Osteoblast (primary cell): Measurements from ENCODE around the gene SLC30A1. TPM values are rescaled to one million over a fixed set of nuclear protein-coding genes. Genes with fewer than 3 reads are reported as not detected.

ENCODE experiments used
- DNase-seq: peaks from one replicate; pipeline ENCODE4 v3.0.0; 2011; ENCODE audit warnings: low spot score, mixed read lengths; ENCODE audit not compliant: insufficient read length; ENCODE audit errors: missing footprints
- H2AFZ ChIP-seq: 2 replicates; pipeline ENCODE4 v1.6.0; 2011; ENCODE audit warnings: mild to moderate bottlenecking, low read length
- H3K27ac ChIP-seq: 2 replicates; pipeline ENCODE4 v1.5.1; 2011; ENCODE audit warnings: mild to moderate bottlenecking, low read depth, low read length, moderate library complexity
- H3K27me3 ChIP-seq: 2 replicates; pipeline ENCODE4 v1.6.0; 2012; ENCODE audit warnings: mild to moderate bottlenecking, control low read depth, inconsistent platforms, low read length, moderate library complexity; ENCODE audit not compliant: insufficient read depth
- H3K36me3 ChIP-seq: 2 replicates; pipeline ENCODE4 v1.5.1; 2011; ENCODE audit warnings: mild to moderate bottlenecking, low read length, control low read depth, moderate library complexity; ENCODE audit not compliant: insufficient read depth
- H3K4me1 ChIP-seq: 2 replicates; pipeline ENCODE4 v1.5.1; 2011; ENCODE audit warnings: mild to moderate bottlenecking, low read length, control low read depth, moderate library complexity; ENCODE audit not compliant: insufficient read depth
- H3K4me2 ChIP-seq: 2 replicates; pipeline ENCODE4 v1.6.0; 2011; ENCODE audit warnings: mild to moderate bottlenecking, low read length; ENCODE audit not compliant: insufficient read depth
- H3K4me3 ChIP-seq: fragments of 200-600 bp; sonication (generic); 3 replicates; pipeline ENCODE4 v1.5.1; 2012; ENCODE audit warnings: mild to moderate bottlenecking, low read length, inconsistent platforms; ENCODE audit not compliant: insufficient read depth
- H3K79me2 ChIP-seq: 2 replicates; pipeline ENCODE4 v1.6.0; 2012; ENCODE audit warnings: mild to moderate bottlenecking, low read length, control low read depth, inconsistent platforms; ENCODE audit not compliant: insufficient read depth
- H3K9me3 ChIP-seq: 2 replicates; pipeline ENCODE4 v1.5.1; 2011; ENCODE audit warnings: low read depth, low read length, control low read depth
- H4K20me1 ChIP-seq: 2 replicates; pipeline ENCODE4 v1.6.0; 2012; ENCODE audit warnings: mild to moderate bottlenecking, low read length, control low read depth; ENCODE audit not compliant: insufficient read depth
- CTCF ChIP-seq: IDR thresholded peaks from 2 replicates; pipeline ENCODE4 v1.5.1; 2011; ENCODE audit warnings: mild to moderate bottlenecking, low read depth, low read length, moderate library complexity; ENCODE audit errors: extremely low read depth
- total RNA-seq: library from RNA; depleted of rRNA; stranded (reverse); fragments of >200 nt; gene quantifications from 2 replicates; pipeline ENCODE4 v1.2.3, GENCODE V29; 2012

The SLC30A1 gene
- total RNA-seq, 1 donor, result 49.9 TPM

DNA sequence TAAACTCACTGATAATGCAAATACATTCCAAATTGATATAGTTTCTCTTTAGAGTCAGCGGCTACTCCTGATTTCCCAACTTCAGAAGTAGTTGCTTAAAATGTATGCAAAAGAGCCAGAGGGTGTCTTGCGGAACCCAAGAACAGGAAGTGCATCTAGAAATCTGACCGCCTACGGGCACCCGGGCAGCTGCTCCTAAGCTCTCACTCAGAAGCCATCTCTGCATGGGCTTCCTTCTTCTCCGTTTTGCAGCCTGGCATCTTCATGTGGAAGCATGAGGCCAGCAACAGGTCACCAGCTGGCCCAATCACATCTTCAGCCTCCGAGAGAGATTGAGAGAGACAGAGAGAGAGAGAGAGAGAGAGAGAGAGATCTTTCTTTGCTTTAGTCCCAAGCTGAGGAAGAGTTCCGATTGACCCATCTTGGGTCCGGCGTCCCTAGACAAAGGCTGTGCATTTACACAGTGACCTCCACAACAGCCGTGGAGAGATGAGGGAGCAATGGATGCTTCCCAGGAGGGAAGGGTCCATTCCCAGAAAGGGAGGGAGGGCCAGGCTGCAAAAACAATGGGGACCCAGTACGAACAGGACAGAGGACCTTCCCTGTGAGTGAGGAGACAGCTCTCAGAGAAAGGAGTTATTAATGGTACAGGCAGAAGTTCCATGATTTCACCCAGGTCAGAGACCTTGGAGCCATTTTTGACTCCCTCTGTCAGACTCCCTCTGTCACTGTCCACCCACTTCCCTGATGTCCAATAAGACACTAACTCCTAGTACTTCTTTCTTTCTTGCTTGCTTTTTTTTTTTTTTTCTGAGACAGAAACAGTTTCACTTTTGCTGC, 28.2 kb upstream of the SLC30A1 start:
- H3K27ac ChIP-seq, result no peak overlapping the region
- H3K36me3 ChIP-seq, result no peaks in the 10 kb centered on the region
- H4K20me1 ChIP-seq, result no peaks in the 10 kb centered on the region
- no peak for TF ChIP-seq CTCF
- H3K4me2 ChIP-seq, result no peak overlapping the region
- peaks cover 17% of the 10 kb centered on the region for H3K4me1 ChIP-seq
- no peak overlapping the region for H3K4me3 ChIP-seq
- no peaks in the 10 kb centered on the region for H3K79me2 ChIP-seq
- no peaks in the 10 kb centered on the region for H3K27me3 ChIP-seq
- H3K9me3 ChIP-seq, result no peaks in the 10 kb centered on the region
- DNase-seq, result no peak
- H2AFZ ChIP-seq, result peak overlapping the region; percentile 5

- Histone ChIP-seq H3K4me3 (no peak overlapping the region), H3K79me2 (no peaks in the 10 kb centered on the region), H3K27me3 (no peaks in the 10 kb centered on the region), H3K4me2 (no peak overlapping the region), H3K9me3 (no peaks in the 10 kb centered on the region), H3K4me1 (peaks cover 17% of the 10 kb centered on the region), H4K20me1 (no peaks in the 10 kb centered on the region), H3K27ac (no peak overlapping the region), H2AFZ (no peak overlapping the region), H3K36me3 (no peaks in the 10 kb centered on the region)
- no peak for TF ChIP-seq CTCF
- DNase-seq, result no peak
These were observed 27.5 kb upstream of the SLC30A1 start for GRCh38 chr1:211606332-211606913.

DNA sequence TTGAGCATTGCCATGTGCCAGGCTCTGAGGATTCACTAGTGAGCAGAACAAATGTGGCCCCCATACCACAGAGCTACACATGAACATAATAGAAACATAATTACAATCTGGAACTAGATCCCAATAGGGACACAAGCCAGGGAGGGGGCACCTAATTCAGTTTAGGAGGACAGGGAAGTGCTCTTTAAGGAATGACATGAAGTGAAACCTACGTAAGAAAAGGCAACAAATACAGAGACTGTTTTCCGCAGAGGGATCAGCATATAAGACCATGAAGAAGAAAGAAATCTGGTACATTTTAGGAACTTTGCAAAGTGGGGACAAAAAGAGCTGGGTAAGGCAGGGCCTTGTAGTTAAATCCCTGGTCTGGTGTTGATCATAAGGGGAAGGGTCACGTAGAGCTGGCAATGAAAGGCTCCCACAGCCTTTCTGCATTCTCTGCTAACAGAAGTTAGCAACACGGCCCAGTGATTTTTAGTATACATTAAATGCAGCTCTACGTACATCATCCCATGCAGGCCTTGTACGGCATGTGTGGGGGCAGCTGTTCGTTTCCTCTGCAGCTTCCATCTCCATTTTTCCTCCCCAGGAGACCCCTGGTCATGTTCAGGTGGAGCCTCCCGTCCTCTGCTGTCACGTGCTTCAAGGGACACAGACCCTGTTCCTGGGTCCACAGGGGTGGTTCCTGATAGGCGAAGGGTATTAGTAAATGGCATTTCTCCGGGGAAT, 26.8 kb upstream of the SLC30A1 start:
- peaks cover 15% of the 10 kb centered on the region for H3K4me1 ChIP-seq
- H3K36me3 ChIP-seq, result no peaks in the 10 kb centered on the region
- H2AFZ ChIP-seq, result no peak overlapping the region
- no peak overlapping the region for H3K4me2 ChIP-seq
- no peaks in the 10 kb centered on the region for H3K27me3 ChIP-seq
- no peaks in the 10 kb centered on the region for H3K9me3 ChIP-seq
- no peak for TF ChIP-seq CTCF
- H3K4me3 ChIP-seq, result no peak overlapping the region
- DNase-seq, result no peak
- no peaks in the 10 kb centered on the region for H4K20me1 ChIP-seq
- no peak overlapping the region for H3K27ac ChIP-seq
- no peaks in the 10 kb centered on the region for H3K79me2 ChIP-seq

DNA sequence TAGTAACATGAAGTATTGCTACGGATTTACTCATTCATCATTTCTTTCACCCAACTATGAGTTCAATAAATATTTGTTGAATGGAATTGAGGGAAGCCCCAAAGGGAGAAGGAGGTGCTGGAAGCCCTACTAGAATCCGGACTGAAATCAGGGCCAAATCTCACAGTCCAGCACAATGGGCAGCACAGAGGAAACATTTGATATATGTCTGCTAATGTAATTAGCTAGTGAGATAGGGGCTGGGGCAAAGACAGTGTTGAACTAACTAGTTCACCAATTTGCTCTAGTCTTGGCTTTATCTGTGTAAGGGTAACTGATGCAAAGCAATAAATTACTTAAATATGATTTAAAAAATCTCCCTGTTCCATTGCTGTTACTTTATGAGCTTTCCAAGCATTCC, 26.1 kb upstream of the SLC30A1 start:
- no peak overlapping the region for H3K27ac ChIP-seq
- H4K20me1 ChIP-seq, result no peaks in the 10 kb centered on the region
- no peak for DNase-seq
- H3K4me2 ChIP-seq, result no peak overlapping the region
- peaks cover 14% of the 10 kb centered on the region for H3K4me1 ChIP-seq
- no peaks in the 10 kb centered on the region for H3K9me3 ChIP-seq
- no peak overlapping the region for H3K4me3 ChIP-seq
- TF ChIP-seq CTCF, result no peak
- no peaks in the 10 kb centered on the region for H3K79me2 ChIP-seq
- no peaks in the 10 kb centered on the region for H3K36me3 ChIP-seq
- H2AFZ ChIP-seq, result no peak overlapping the region
- H3K27me3 ChIP-seq, result no peaks in the 10 kb centered on the region
